ENCODE results near the gene PSMA3. TPM values are rescaled to one million over a fixed set of nuclear protein-coding genes. Genes with fewer than 3 reads are reported as not detected.

The PSMA3 gene
- total and polyA plus RNA-seq, 9 of the 15 experiments (the other 6 are each of a cell fraction or from before 2014, with no cell fraction given), result 129 to 786 (median 319) TPM

DNA sequence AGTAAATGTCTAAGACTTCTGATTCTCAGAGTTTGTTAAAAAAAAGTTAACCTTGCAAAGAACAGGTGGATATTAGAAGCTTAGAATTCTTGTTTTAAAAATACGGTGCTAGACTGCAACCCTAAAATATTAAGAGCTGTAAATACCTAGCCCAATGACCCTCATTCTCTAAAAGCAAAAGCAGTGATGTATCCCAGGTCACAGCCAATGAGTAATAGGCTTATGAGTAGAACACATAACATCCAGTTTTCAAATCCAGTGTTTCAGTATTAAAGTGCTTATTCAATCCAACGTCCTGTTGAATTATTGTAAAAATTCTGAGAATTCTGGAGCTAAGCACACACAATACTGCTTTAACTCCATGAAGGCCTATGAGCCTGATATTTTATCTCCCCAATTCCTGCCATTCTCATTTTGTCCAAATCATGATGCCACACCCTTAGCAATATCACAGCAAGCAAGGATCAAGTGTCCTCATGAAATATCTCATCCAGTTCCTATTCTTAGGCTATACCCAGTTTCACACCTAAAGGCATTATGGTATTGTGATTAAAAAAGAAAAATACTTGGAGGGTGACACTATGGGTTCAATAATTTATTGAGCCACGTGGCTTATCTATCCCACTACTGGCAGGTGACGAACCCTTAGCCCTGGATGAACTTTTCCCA, 38.4 kb downstream of the PSMA3 start:
- Histone ChIP-seq H3K4me2 (ENCODE audit: insufficient read depth, low read length) (no peak overlapping the region), H3K79me2 (ENCODE audit: control insufficient read depth, insufficient read depth, low read length) (peaks cover 73% of the 10 kb centered on the region), H3K27ac (ENCODE audit: extremely low read depth, low read depth, low read length) (no peak overlapping the region), H4K20me1 (replicated peaks; ENCODE audit: control insufficient read depth, insufficient read depth, low read length) (peaks cover 6% of the 10 kb centered on the region), H2AFZ (ENCODE audit: low read depth, low read length) (no peak overlapping the region), H3K9ac (ENCODE audit: insufficient read depth in 1 of 2, low read depth in 2 of 2, low read length in 2 of 2) (no peak overlapping the region), H3K9me3 (replicated peaks; ENCODE audit: control insufficient read depth, insufficient read depth, low read depth, low read length) (no peaks in the 10 kb centered on the region), H3K4me3 (no peak overlapping the region), H3K9me1 (ENCODE audit: control insufficient read depth, insufficient read depth, low read length) (no peaks in the 10 kb centered on the region), H3K4me1 (replicated peaks in 1 of 2; ENCODE audit: control insufficient read depth in 2 of 2, insufficient read depth in 2 of 2, low read length in 2 of 2) (peaks cover 0 to 25% of the 10 kb centered on the region in 2 experiments; a peak in 4 of 5 replicates), H3K27me3 (ENCODE audit: control insufficient read depth in 2 of 2, insufficient read depth in 2 of 2, low read length in 2 of 2) (no peaks in the 10 kb centered on the region), H3K36me3 (ENCODE audit: control insufficient read depth, insufficient read depth, low read length) (peaks cover 82% of the 10 kb centered on the region)
- ChIA-PET CTCF (ENCODE audit: low intra/inter-chr PET ratio) (no interaction called here), POLR2A (no interaction called here)
- in situ Hi-C loops (cut with MboI), result no loop called here
- no TSS peak for BruUV-seq (replicated peaks)
- no peak for TF ChIP-seq FOXJ3 (CRISPR knock-in tag; IDR thresholded peaks at IDR 0.05)
- TF ChIP-seq JUND (IDR thresholded peaks at IDR 0.05; ENCODE audit: borderline replicate concordance, low read depth, low read length), result no peak
- TF ChIP-seq JUND (tag; IDR thresholded peaks at IDR 0.05; ENCODE audit: borderline replicate concordance, low read depth, low read length), result no peak
- no peak for TF ChIP-seq ZNF589 (CRISPR knock-in tag; IDR thresholded peaks at IDR 0.05; ENCODE audit: low read depth)
- no peak for TF ChIP-seq STAT5A (IDR thresholded peaks at IDR 0.05; ENCODE audit: borderline replicate concordance, low read length)
- TF ChIP-seq ZNF551 (CRISPR knock-in tag; IDR thresholded peaks at IDR 0.05), result no peak
- TF ChIP-seq, protein P1, sequence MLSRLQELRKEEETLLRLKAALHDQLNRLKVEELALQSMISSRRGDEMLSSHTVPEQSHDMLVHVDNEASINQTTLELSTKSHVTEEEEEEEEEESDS (CRISPR knock-in tag; IDR thresholded peaks at IDR 0.05), result no peak
- no peak for TF ChIP-seq NFE2L1 (tag; IDR thresholded peaks at IDR 0.05; ENCODE audit: borderline replicate concordance, low read depth)
- TF ChIP-seq POLR3G (IDR thresholded peaks at IDR 0.05; ENCODE audit: extremely low read depth, insufficient read length, insufficient replicate concordance), result no peak
- TF ChIP-seq EP400 (IDR thresholded peaks at IDR 0.05), result no peak
- TF ChIP-seq ZNF444 (CRISPR knock-in tag; IDR thresholded peaks at IDR 0.05), result no peak
- no peak for TF ChIP-seq SRF (CRISPR knock-in tag; IDR thresholded peaks at IDR 0.05)
- TF ChIP-seq, protein P2, sequence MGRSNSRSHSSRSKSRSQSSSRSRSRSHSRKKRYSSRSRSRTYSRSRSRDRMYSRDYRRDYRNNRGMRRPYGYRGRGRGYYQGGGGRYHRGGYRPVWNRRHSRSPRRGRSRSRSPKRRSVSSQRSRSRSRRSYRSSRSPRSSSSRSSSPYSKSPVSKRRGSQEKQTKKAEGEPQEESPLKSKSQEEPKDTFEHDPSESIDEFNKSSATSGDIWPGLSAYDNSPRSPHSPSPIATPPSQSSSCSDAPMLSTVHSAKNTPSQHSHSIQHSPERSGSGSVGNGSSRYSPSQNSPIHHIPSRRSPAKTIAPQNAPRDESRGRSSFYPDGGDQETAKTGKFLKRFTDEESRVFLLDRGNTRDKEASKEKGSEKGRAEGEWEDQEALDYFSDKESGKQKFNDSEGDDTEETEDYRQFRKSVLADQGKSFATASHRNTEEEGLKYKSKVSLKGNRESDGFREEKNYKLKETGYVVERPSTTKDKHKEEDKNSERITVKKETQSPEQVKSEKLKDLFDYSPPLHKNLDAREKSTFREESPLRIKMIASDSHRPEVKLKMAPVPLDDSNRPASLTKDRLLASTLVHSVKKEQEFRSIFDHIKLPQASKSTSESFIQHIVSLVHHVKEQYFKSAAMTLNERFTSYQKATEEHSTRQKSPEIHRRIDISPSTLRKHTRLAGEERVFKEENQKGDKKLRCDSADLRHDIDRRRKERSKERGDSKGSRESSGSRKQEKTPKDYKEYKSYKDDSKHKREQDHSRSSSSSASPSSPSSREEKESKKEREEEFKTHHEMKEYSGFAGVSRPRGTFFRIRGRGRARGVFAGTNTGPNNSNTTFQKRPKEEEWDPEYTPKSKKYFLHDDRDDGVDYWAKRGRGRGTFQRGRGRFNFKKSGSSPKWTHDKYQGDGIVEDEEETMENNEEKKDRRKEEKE (IDR thresholded peaks at IDR 0.05; ENCODE audit: borderline replicate concordance in 1 of 2, control insufficient read depth in 1 of 2, low read depth in 2 of 2, low read length in 1 of 2), result no peak
- no peak for TF ChIP-seq RBM39 (optimal IDR thresholded peaks at IDR 0.05; ENCODE audit: low read depth, low read length)
- no peak for TF ChIP-seq FUS (optimal IDR thresholded peaks at IDR 0.05; ENCODE audit: low read depth, low read length)
- TF ChIP-seq KLF10 (CRISPR knock-in tag; IDR thresholded peaks at IDR 0.05), result no peak
- TF ChIP-seq SNRNP70 (optimal IDR thresholded peaks at IDR 0.05; ENCODE audit: low read depth, low read length), result no peak
- intact Hi-C loops (cut with micrococcal nuclease), result no loop called here
- no peak for DNase-seq (ENCODE audit: extremely low read depth in 1 of 4, low spot score in 3 of 4)
- 57% methylated on average over 4 of the region's 4 CpGs for WGBS (ENCODE audit: insufficient coverage, low coverage, missing lambda C conversion rate)
- no peak; the same call in 2 of the 3 replicates for ATAC-seq
- no peak for FAIRE-seq

Data from K562 (cell line).